ENCODE results near the gene MAP4K4. TPM values are rescaled to one million over a fixed set of nuclear protein-coding genes. Genes with fewer than 3 reads are reported as not detected.
A peak's percentile ranks its signal among the peaks of the same experiment; 100 is the strongest.

Gene MAP4K4
- total RNA-seq, 1 donor from 2014 or later = 427 TPM

DNA sequence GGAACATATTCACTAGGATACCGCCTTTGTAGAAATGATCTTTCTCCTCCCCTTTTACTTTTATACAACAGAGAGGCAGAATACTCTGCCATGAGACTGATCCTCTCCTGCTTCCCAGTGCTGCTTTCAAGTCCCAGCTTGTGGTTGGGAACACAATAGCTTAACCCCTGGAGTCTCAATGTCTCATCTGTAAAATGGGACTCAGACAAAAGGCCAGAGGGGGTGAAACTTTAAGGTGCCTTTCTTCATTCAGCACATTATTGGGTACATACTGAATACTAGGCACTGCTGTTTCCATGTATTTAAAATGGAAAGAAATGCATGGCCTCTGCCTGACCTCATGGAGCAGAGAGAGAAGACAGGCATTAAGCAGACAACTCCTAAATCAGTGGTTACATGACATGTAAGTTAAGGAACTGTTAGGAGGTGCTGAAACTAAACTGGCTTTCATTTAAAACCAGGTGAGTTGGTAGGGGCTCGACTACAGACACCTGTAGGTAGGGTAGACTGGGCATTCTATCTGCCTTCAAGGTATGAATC, 53.8 kb downstream of the MAP4K4 start:
- Mint-ChIP-seq H3K4me1 (ENCODE audit: unreplicated experiment) (peaks cover 70% of the 10 kb centered on the region), H3K27ac (ENCODE audit: unreplicated experiment) (no peak overlapping the region), H3K27me3 (ENCODE audit: unreplicated experiment) (no peaks in the 10 kb centered on the region), H3K4me3 (ENCODE audit: unreplicated experiment) (no peak overlapping the region), H3K36me3 (ENCODE audit: low read depth, unreplicated experiment) (peaks cover 3% of the 10 kb centered on the region), H3K9me3 (ENCODE audit: unreplicated experiment) (no peaks in the 10 kb centered on the region)
- TF ChIP-seq, protein P1, sequence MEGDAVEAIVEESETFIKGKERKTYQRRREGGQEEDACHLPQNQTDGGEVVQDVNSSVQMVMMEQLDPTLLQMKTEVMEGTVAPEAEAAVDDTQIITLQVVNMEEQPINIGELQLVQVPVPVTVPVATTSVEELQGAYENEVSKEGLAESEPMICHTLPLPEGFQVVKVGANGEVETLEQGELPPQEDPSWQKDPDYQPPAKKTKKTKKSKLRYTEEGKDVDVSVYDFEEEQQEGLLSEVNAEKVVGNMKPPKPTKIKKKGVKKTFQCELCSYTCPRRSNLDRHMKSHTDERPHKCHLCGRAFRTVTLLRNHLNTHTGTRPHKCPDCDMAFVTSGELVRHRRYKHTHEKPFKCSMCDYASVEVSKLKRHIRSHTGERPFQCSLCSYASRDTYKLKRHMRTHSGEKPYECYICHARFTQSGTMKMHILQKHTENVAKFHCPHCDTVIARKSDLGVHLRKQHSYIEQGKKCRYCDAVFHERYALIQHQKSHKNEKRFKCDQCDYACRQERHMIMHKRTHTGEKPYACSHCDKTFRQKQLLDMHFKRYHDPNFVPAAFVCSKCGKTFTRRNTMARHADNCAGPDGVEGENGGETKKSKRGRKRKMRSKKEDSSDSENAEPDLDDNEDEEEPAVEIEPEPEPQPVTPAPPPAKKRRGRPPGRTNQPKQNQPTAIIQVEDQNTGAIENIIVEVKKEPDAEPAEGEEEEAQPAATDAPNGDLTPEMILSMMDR (IDR thresholded peaks at IDR 0.05; ENCODE audit: unreplicated experiment) = no peak
- no peak for DNase-seq (ENCODE audit: low spot score)

DNA sequence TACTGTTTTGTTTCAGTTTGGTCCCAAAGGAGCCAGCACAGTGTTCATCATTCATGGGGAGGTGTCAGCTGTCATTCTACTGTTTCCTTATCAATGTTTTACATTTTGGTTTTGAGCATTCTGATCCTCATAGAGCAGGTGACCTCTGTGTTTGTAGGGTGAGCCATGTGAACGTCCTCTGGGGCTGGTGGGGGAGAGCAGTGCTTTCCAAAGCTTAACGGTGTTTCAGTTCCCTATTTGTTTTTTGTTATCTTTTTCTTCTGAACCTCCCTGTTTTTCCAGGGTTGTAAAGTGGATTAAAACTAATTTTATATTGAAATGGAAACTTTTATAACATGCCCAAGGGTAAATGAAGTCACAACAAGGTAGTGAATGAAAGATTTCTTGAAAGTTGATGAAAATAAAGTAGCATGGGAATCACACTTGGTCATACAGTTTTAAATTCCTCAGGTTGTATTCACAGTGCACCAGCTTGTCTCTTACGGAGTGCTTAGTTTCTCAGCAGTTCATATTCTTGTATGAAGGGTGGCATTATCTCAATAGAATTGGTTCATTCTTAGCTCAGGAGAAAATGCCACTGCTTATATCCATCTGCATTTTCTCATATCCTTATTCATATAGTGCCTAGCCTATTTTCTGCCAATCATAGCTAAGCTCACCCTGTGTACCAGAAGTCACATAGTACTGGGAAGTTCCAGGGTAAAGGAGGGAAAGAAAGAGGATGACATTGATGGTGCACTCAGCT, 54.5 kb downstream of the MAP4K4 start:
- TF ChIP-seq, protein P1 (IDR thresholded peaks at IDR 0.05; ENCODE audit: unreplicated experiment) = no peak
- Mint-ChIP-seq H3K36me3 (ENCODE audit: low read depth, unreplicated experiment) (peaks cover 3% of the 10 kb centered on the region), H3K4me3 (ENCODE audit: unreplicated experiment) (no peak overlapping the region), H3K27ac (ENCODE audit: unreplicated experiment) (no peak overlapping the region), H3K9me3 (ENCODE audit: unreplicated experiment) (no peaks in the 10 kb centered on the region), H3K4me1 (ENCODE audit: unreplicated experiment) (peaks cover 68% of the 10 kb centered on the region), H3K27me3 (ENCODE audit: unreplicated experiment) (no peaks in the 10 kb centered on the region)
- DNase-seq (ENCODE audit: low spot score) = no peak

DNA sequence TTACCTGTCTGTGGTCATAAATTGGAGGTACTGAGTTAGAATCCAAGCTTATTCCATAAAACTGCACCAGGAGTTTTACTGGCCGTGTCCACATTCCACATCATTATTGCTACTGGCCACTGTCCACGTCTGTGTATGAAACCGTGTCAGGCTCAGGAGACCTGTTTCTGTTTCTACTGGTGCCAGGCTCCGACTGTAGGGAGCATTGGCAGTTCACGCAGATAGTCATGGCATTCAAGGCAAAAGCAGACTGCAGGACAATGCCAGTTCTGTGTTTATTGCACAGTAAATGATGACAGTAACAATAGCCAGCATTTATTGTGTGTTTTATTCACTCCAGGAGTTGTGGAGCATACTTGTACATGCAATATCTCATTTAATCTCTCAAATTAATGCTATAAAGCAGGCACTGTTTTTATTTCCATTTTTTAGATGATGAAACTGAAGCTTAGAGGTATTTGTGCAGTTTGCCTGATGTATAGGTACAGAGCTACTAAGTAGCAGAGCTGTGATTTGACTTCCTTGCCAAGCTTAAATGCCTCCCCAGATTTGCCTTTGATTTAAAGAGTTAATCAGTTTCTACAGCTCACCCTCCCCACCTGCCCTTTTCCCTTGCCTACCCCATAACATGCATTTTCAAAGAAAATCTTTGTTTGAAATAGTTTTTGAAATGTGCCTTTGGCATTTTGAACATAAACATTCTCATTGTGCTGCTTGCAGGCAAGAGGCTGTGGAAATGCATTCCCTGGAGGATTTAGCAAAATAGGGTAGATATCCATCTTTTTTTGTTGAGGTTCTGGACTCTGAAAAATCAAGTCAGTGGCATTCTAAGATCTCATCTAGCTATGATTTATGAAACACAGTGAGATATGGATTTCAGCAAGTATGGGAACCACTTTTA, 55.5 kb downstream of the MAP4K4 start:
- no peaks in the 10 kb centered on the region for H3K9me3 Mint-ChIP-seq (ENCODE audit: unreplicated experiment)
- DNase-seq (ENCODE audit: low spot score) = no peak
- TF ChIP-seq, protein P1 (IDR thresholded peaks at IDR 0.05; ENCODE audit: unreplicated experiment) = no peak
- H3K27me3 Mint-ChIP-seq (ENCODE audit: unreplicated experiment) = peaks cover under 1% of the 10 kb centered on the region
- peaks cover 3% of the 10 kb centered on the region for H3K36me3 Mint-ChIP-seq (ENCODE audit: low read depth, unreplicated experiment)
- peaks cover 66% of the 10 kb centered on the region for H3K4me1 Mint-ChIP-seq (ENCODE audit: unreplicated experiment)
- peak overlapping the region; percentile 50 for H3K27ac Mint-ChIP-seq (ENCODE audit: unreplicated experiment)
- no peak overlapping the region for H3K4me3 Mint-ChIP-seq (ENCODE audit: unreplicated experiment)

DNA sequence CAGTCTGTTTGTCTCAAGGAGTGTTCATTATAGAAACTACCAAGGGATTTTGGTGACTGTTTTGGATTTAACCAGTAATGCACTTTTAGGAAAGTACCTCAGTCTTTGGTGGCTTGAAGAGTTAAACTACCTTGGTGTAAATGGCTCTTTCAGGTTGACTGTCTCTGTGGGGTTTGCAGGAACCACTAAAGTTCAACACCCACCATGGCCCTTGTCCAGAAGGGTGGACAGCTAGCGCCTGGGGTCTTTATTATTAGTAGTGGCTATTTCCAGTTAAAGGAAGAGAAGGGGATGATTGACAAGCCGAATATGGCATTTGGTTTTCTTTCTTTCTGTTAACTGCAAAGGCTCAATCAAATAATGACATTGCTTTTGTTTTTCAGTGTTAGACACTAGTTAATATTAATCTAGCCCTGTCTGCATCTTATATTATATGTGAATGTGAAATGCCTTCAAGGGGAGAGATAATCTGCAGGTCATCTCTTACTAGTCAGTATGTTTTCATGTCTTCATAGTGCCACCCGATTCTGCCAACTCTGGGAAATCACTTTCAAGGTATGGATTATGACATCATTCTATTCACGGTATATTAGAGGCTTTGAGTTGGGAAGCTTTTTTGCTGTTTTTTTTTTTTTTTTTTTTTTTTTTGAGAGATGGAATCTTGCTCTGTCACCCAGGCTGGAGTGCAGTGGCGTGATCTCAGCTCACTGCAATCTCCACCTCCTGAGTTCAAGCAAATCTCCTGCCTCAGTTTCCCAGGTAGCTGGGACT, 56.4 kb downstream of the MAP4K4 start:
- Mint-ChIP-seq H3K27me3 (ENCODE audit: unreplicated experiment) (peaks cover 9% of the 10 kb centered on the region), H3K9me3 (ENCODE audit: unreplicated experiment) (no peaks in the 10 kb centered on the region), H3K27ac (ENCODE audit: unreplicated experiment) (no peak overlapping the region), H3K36me3 (ENCODE audit: low read depth, unreplicated experiment) (peaks cover 10% of the 10 kb centered on the region), H3K4me1 (ENCODE audit: unreplicated experiment) (peaks cover 68% of the 10 kb centered on the region), H3K4me3 (ENCODE audit: unreplicated experiment) (no peak overlapping the region)
- DNase-seq (ENCODE audit: low spot score) = no peak
- TF ChIP-seq, protein P1 (IDR thresholded peaks at IDR 0.05; ENCODE audit: unreplicated experiment) = no peak

All from endothelial cell (in vitro differentiated cells).